Activated gamma-delta T cell treated with anti-CD3 and anti-CD28 coated beads, Interleukin-2, amount 50 U/mL, for 16 hours (primary cell): Measurements from ENCODE around the gene CALML6.

Experiments
- DNase-seq: peaks from one replicate; pipeline ENCODE4 v3.0.0-alpha.2; 2020; ENCODE audit warnings: low read depth

The CALML6 gene

DNA sequence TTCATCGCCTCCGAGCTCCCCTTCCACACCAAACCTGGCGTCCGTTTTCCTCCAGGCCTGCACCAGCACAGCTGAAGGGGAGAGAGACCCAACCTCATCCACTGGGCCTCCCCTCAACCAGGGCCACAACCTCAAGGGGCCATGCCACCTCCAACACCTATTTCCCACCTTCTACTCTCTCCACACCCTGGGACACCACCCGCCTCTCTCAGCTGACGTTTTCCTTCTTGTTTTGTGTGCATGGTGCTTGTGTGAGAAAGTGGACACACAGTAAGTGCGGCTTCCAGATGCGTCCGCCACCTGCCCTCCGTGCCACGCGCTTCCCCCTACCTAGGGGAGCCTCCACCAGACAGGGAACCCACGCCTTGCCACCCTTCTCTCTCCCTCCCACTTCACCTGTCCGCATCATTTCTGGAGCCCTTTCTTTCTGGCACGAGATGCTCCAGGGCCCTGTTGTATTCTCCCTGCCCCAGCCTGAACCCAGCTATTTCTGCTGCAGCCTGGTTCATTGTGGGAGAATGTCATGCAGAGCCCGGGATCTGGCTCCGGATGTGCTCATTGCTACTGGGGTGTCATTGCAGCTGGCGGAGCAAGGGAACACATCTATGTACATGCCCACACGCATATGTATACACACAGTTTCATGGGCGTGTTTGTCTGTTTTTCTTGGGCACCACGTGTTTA lies 22.8 kb upstream of the CALML6 start:
- no peak for DNase-seq

DNA sequence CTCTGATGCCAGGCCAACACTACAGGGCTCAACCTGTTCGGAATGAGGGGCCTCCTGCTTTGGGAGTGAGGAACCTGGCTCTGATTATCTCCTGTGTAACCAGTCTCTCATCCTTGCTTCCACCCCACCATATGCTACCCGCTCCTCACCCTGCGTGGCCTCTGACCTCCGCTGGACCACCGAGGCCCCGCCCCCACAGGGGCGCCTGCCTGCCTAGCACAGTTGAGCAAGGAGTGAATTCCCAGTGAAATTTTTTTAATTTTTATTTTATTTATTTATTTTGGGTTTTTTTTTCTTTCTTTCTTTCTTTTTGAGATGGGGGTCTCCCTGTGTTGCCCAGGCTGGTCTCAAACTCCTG lies 22.3 kb upstream of the CALML6 start:
- no peak for DNase-seq

DNA sequence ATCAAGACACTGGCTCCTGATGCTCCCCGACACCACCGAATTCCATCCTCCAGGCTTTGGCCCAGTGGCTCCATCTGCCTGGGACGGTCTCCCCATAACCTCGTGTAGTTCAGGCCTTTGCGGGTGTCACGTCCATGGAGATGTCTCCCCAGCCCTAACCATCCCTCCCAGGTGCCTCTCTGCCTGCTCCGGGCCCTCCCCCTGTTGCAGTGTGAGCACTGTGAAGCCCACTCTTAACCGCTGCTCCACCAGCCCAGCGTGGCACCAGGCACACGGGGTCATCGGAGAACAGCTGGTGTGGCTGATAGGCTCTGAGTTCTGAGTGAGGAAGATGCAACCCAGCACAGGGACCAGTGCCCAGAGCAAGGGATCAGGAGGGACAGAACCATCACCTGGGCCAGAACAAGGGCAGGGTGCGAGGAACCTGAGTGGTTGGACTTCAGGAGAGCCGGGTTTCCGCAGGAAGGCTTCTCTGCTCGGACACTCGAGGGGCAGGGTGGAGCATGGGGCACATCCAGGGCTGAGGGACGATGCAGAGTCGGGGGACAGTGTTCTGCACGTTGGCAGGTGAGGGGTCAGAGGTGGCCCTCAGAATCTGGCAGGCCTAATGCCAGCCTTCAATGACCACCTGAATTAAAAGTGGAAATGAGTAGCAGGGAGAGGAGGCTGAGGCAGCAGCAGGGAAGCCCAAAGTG lies 21.6 kb upstream of the CALML6 start:
- no peak for DNase-seq

DNA sequence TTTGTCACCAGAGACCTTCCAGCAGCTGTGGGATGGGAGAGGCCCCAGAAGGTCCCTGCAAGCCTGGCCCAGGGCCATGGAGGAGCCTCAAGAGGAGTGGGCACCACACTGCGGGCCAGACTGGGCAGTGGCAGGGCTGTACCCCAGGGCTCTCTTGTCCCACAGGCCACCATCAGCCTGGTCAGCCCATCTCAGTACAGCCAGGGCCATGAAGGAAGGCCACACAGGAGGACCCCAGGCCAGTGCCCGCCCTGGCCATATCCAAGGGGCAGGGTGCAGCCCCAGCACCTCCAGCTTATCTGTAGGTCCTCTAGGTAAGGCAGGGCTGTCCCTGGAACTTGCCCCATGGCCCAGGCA lies 21.1 kb upstream of the CALML6 start:
- no peak for DNase-seq

DNA sequence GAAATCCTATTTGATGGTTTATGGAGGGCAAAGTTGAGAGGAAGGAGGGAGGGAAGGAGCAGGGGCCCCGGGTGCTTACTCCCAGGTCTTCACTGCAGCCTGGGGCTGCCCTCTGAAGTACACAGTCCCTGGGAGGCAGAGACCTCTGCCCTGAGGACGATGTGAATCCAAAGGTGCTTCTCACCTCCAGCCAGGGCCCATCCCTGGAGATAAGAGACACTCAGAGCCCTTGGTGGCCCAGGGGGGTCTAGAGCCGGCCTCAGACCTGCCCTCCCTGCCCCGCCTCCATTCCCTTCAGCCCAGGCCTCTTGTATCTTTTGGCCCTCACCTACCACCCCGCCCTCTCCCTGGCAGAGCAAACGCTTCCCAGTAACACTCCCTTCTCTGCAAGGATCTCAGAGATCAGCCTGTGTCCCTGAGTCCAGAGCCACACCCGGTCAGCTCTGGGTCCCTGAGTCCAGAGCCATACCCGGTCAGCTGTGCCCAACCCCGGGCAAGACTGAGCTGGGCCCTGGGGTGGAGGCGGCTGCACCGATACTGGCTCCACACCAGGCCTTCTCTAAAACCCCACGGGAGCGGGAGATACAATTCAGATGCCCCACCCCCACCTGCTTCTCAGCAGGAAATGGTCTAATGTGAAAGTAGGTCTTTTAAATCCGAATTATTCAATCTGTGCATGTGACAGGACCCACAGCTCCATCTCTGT lies 20.6 kb upstream of the CALML6 start:
- DNase-seq = no peak

- DNase-seq = no peak
Observed at GRCh38 chr1:1895060-1895418, 20.0 kb upstream of the CALML6 start.

GRCh38 chr1:1895456-1896336 lies 19.4 kb upstream of the CALML6 start:
- no peak for DNase-seq

GRCh38 chr1:1898246-1898933 lies 16.7 kb upstream of the CALML6 start:
- no peak for DNase-seq

- DNase-seq = no peak
Observed at GRCh38 chr1:1899266-1899966, 15.6 kb upstream of the CALML6 start.

DNA sequence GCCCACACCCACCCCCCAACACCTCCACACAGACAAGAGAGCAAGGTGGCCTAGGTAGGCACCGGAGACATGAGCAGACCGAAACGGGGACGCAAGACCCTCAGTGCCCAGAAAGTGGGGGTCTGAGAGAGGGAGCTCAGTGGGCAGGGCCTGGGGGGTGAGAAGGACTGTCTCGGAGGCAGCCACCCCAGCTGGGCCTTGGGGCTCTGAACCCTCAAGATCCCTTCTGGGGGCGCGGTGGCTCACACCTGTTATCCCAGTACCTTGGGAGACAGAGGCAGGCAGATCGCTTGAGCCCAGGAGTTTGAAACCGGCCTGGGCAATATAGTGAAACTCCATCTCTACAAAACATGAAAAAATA lies 15.1 kb upstream of the CALML6 start:
- DNase-seq = no peak

GRCh38 chr1:1900883-1901640 lies 14.0 kb upstream of the CALML6 start:
- DNase-seq = no peak

GRCh38 chr1:1901641-1902294 lies 13.3 kb upstream of the CALML6 start:
- DNase-seq = no peak

- DNase-seq = no peak
Observed at GRCh38 chr1:1903224-1903623, 11.8 kb upstream of the CALML6 start.

DNA sequence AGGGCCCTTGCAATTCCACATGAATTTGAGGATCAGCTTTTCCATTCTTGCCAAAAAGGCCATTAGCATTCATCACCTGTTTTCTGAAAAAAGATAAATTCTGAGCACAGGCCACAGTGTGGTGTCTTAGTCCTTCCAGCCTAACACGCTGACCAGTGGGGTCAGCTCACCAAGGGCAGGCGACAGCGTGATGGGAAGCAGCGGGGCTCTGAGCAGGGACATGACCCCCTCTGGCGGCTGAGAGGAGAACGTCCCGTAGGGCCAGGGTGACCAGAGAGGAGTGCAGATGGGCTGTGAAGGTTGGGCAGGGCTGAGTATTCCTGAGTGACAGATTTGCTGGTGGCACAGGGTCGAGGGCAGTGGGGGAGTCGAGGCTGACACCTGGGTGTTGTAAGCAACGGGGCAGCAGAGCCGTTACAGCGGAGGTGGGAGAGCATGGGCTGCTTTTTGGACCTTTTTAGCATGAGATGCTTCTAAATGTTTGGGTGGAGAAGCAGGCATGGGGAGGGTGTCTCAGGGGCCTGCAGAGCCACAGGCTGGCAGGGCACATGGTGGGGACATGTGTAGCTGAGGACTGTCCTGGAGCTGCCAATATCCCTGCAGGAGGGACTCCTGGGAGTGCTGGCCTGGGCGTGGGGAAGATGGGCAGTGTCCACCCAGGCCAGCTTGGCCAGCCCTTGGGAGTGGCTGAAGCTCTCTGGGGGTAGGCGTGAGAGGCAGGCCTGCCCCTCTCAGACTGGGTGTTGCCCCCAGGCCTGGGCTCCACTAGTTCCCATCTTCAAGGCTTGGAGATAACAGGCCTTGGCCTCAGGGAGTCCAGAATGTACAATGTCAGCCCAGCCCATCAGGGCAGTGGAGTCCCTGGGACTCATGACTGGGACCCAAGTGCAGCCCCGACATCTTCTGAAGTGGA lies 8.6 kb upstream of the CALML6 start:
- DNase-seq = peak; percentile 55

GRCh38 chr1:1907098-1907736 lies 7.8 kb upstream of the CALML6 start:
- no peak for DNase-seq

DNA sequence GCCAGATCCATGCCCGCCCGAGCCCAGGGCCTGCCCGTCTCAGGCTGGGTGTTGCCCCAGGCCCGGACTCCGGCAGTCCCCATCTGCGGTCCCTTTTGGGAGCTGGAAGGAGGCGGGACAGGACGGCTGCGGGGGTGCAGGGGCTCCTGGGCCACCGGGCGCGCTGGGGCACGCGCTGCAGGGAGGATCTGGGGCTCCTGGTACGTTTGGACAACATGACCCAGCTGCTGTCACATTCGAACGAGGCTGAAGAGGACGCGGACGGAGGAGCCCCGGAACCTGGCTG lies 6.6 kb upstream of the CALML6 start:
- no peak for DNase-seq

DNA sequence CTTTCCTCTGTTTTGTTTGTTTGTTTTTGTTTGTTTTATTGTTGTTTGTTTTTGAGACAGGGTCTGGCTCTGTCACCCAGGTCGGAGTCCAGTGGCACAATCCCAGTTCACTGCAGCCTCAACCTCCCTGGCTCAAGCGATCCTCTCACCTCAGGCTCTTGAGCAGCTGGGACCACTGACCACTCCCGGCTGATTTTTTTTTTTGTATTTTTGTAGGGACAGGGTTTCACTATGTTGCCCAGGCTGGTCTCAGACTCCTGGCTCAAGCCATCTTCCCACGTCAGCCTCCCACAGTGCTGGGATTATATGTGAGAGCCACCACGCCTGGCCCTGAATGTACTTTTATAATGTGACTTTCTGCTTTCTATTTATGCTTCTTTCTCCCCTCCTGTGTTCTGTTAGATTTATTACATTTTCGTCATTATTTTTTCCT lies 5.0 kb upstream of the CALML6 start:
- no peak for DNase-seq

- DNase-seq = no peak
Observed at GRCh38 chr1:1910651-1911331, 4.3 kb upstream of the CALML6 start.
